Calu3 (cell line): Measurements from ENCODE around the gene COX4I1. TPM values are rescaled to one million over a fixed set of nuclear protein-coding genes. Genes with fewer than 3 reads are reported as not detected.

ENCODE experiments used
- BruUV-seq: library from RNA; stranded (reverse); fragments of 400-500 nt; replicated peaks from 2 replicates; lab custom pipeline; 2021; lab: Mats Ljungman, UMichigan
- CTCF ChIA-PET: fragments of 300-600 bp; sonication (Branson Sonifier 250); formaldehyde crosslinking; loops from one replicate; lab custom pipeline; 2022; ENCODE audit warnings: antibody characterized with exemption; lab: Charles Lee
- DNase-seq: peaks from one replicate; pipeline ENCODE4 v3.0.0; 2022
- H3K27ac Mint-ChIP-seq: one replicate; pipeline ENCODE4 v1.8.0; 2022; ENCODE audit warnings: mixed read lengths; ENCODE audit not compliant: unreplicated experiment
- H3K27me3 Mint-ChIP-seq: one replicate; pipeline ENCODE4 v1.8.0; 2022; ENCODE audit warnings: mixed read lengths; ENCODE audit not compliant: unreplicated experiment
- H3K36me3 Mint-ChIP-seq: one replicate; pipeline ENCODE4 v1.8.0; 2022; ENCODE audit warnings: mild to moderate bottlenecking, moderate library complexity, mixed read lengths; ENCODE audit not compliant: insufficient read depth, unreplicated experiment
- H3K4me1 Mint-ChIP-seq: one replicate; pipeline ENCODE4 v1.8.0; 2022; ENCODE audit warnings: mild to moderate bottlenecking, low read depth, mixed read lengths; ENCODE audit not compliant: unreplicated experiment
- H3K4me3 Mint-ChIP-seq: one replicate; pipeline ENCODE4 v1.8.0; 2022; ENCODE audit warnings: mild to moderate bottlenecking, low read depth, moderate library complexity, mixed read lengths; ENCODE audit not compliant: unreplicated experiment
- H3K9me3 Mint-ChIP-seq: one replicate; pipeline ENCODE4 v1.8.0; 2022; ENCODE audit warnings: low read depth, mixed read lengths; ENCODE audit not compliant: unreplicated experiment
- CTCF ChIP-seq: fragments of 200-600 bp; IDR thresholded peaks from one replicate; pipeline ENCODE4 v1.8.0; 2022; ENCODE audit warnings: antibody characterized with exemption; ENCODE audit not compliant: unreplicated experiment
- intact Hi-C: fragments of 100-400 bp; cut with micrococcal nuclease; formaldehyde crosslinking; loops from one replicate; pipeline ENCODE4 v1.10.0; 2022; ENCODE audit not compliant: unreplicated experiment
- total RNA-seq: library from RNA; stranded (reverse); gene quantifications from 2 replicates; pipeline ENCODE4 v1.2.3, GENCODE V29; 2022

Gene COX4I1
- total RNA-seq, 1 experiment from 2014 or later: 639 TPM

GRCh38 chr16:85783441-85783840 lies 16.1 kb upstream of the COX4I1 start:
- TF ChIP-seq CTCF: no peak
- Mint-ChIP-seq H3K36me3 (peaks cover 23% of the 10 kb centered on the region), H3K27ac (no peak overlapping the region), H3K9me3 (no peaks in the 10 kb centered on the region), H3K4me3 (no peak overlapping the region), H3K4me1 (no peaks in the 10 kb centered on the region), H3K27me3 (no peaks in the 10 kb centered on the region)
- CTCF ChIA-PET: no interaction called here
- no peak for DNase-seq
- intact Hi-C loops: no loop called here
- BruUV-seq: no TSS peak

GRCh38 chr16:85784813-85785212 lies 14.7 kb upstream of the COX4I1 start:
- peaks cover 30% of the 10 kb centered on the region for H3K36me3 Mint-ChIP-seq

GRCh38 chr16:85785927-85786326 lies 13.6 kb upstream of the COX4I1 start:
- no peak for DNase-seq
- no peaks in the 10 kb centered on the region for H3K27me3 Mint-ChIP-seq
- H3K4me3 Mint-ChIP-seq: no peak overlapping the region
- intact Hi-C loops: no loop called here
- TF ChIP-seq CTCF: no peak
- H3K36me3 Mint-ChIP-seq: peaks cover 26% of the 10 kb centered on the region
- CTCF ChIA-PET: no interaction called here
- H3K4me1 Mint-ChIP-seq: no peaks in the 10 kb centered on the region
- no TSS peak for BruUV-seq
- H3K9me3 Mint-ChIP-seq: no peaks in the 10 kb centered on the region
- no peak overlapping the region for H3K27ac Mint-ChIP-seq

More at GRCh38 chr16:85784813-85785212, 14.7 kb upstream of the COX4I1 start:
- DNase-seq: no peak
- H3K27me3 Mint-ChIP-seq: no peaks in the 10 kb centered on the region
- no peaks in the 10 kb centered on the region for H3K4me1 Mint-ChIP-seq
- no peak overlapping the region for H3K4me3 Mint-ChIP-seq
- no peak overlapping the region for H3K27ac Mint-ChIP-seq
- intact Hi-C loops: no loop called here
- no peak for TF ChIP-seq CTCF
- CTCF ChIA-PET: no interaction called here
- no peaks in the 10 kb centered on the region for H3K9me3 Mint-ChIP-seq
- no TSS peak for BruUV-seq

GRCh38 chr16:85788819-85789218 lies 10.7 kb upstream of the COX4I1 start:
- CTCF ChIA-PET: no interaction called here
- no peaks in the 10 kb centered on the region for H3K27me3 Mint-ChIP-seq

More at GRCh38 chr16:85788819-85789218, 10.7 kb upstream of the COX4I1 start:
- no TSS peak for BruUV-seq
- no peak for TF ChIP-seq CTCF
- H3K4me3 Mint-ChIP-seq: no peak overlapping the region
- intact Hi-C loops: no loop called here
- H3K36me3 Mint-ChIP-seq: peaks cover 36% of the 10 kb centered on the region
- no peak overlapping the region for H3K27ac Mint-ChIP-seq
- H3K4me1 Mint-ChIP-seq: no peaks in the 10 kb centered on the region
- no peak for DNase-seq
- no peaks in the 10 kb centered on the region for H3K9me3 Mint-ChIP-seq
